WTC11 (cell line): ENCODE results near the gene ROBO1.

Source experiments
- CTCF ChIP-seq: fragments of 200-600 bp; IDR thresholded peaks from 2 replicates; pipeline ENCODE4 v1.8.0; 2022; ENCODE audit warnings: antibody characterized with exemption
- ELF4 ChIP-seq: sonication (generic); formaldehyde crosslinking; IDR thresholded peaks from 2 replicates; pipeline ENCODE4 v1.8.1; 2022; ENCODE audit warnings: low read depth, mild to moderate bottlenecking, moderate library complexity, missing genetic modification reagents
- JUN ChIP-seq: sonication (generic); formaldehyde crosslinking; IDR thresholded peaks from 2 replicates; pipeline ENCODE4 v1.8.0; 2023; ENCODE audit warnings: mild to moderate bottlenecking, missing genetic modification reagents
- KAT7 ChIP-seq: sonication (generic); formaldehyde crosslinking; IDR thresholded peaks from 2 replicates; pipeline ENCODE4 v1.8.1; 2023; ENCODE audit warnings: missing genetic modification reagents, mild to moderate bottlenecking, borderline replicate concordance
- ZNF532 ChIP-seq: fragments of 250-450 bp; sonication (Bioruptor Pico); IDR thresholded peaks from 2 replicates; pipeline ENCODE4 v1.9.0; 2021; ENCODE audit warnings: mild to moderate bottlenecking, borderline replicate concordance

- no peak for TF ChIP-seq CTCF
- TF ChIP-seq ELF4, result no peak
- no peak for TF ChIP-seq KAT7
- TF ChIP-seq JUN, result no peak
- no peak for TF ChIP-seq ZNF532 (CRISPR knock-in tag)
Measured at GRCh38 chr3:78871048-78871447, 896.8 kb downstream of the ROBO1 start.
